Transverse colon (tissue), 4 donors: Measurements from ENCODE around the gene STIP1. TPM values are rescaled to one million over a fixed set of nuclear protein-coding genes. Genes with fewer than 3 reads are reported as not detected.

Source experiments
- DNase-seq: peaks from one replicate; pipeline ENCODE4 v3.0.0-alpha.2; 2019
- H3K27ac ChIP-seq, 4 donors: fragments of 200-600 bp; sonication (generic); 2 replicates each; pipeline ENCODE4 v1.5.1; 2016 to 2018; ENCODE audit warnings: inconsistent platforms in 4 of 4
- H3K27me3 ChIP-seq: fragments of 200-600 bp; sonication (generic); 2 replicates; pipeline ENCODE4 v1.5.1; 2017; ENCODE audit warnings: inconsistent platforms
- H3K36me3 ChIP-seq, 4 donors: fragments of 200-600 bp; sonication (generic); 2 replicates each; pipeline ENCODE4 v1.5.1; 2017 to 2019; ENCODE audit warnings: inconsistent platforms in 4 of 4
- H3K4me1 ChIP-seq, 4 donors: fragments of 200-600 bp; sonication (generic); 2 replicates each; pipeline ENCODE4 v1.5.1; 2017 to 2020; ENCODE audit warnings: inconsistent platforms in 4 of 4
- H3K4me3 ChIP-seq, 4 donors: fragments of 200-600 bp; sonication (generic); 1 replicate in 1 of 4; 2 replicates in 3 of 4; pipeline versions ENCODE4 v1.5.1 to v1.6.1; 2017 to 2019; ENCODE audit warnings: inconsistent platforms in 4 of 4
- H3K9me3 ChIP-seq, 2 donors: fragments of 200-600 bp; sonication (generic); 2 replicates each; pipeline ENCODE4 v1.5.1; 2017 to 2019; ENCODE audit warnings: inconsistent platforms in 2 of 2
- EP300 ChIP-seq: sonication (generic); formaldehyde crosslinking; IDR thresholded peaks from one replicate; pipeline ENCODE4 v1.6.1; 2017; ENCODE audit warnings: antibody characterized with exemption, low read depth
- POLR2A ChIP-seq: fragments of 450-650 bp; IDR thresholded peaks from one replicate; pipeline ENCODE4 v1.6.1; 2016; ENCODE audit warnings: antibody characterized with exemption, mild to moderate bottlenecking, moderate library complexity
- POLR2AphosphoS5 ChIP-seq, 3 donors: sonication (generic); formaldehyde crosslinking; IDR thresholded peaks; one replicate each; pipeline ENCODE4 v1.6.1; 2016; ENCODE audit warnings: antibody characterized with exemption in 3 of 3
- WGBS, 2 donors: methylation state at CpG; one replicate each; pipeline ENCODE4 v1.1.5; 2018; ENCODE audit warnings: low coverage in 1 of 2; 5-methylcytosine and 5-hydroxymethylcytosine counted together
- in situ Hi-C, 4 donors: fragments of 200-750 bp; cut with MboI; loops; one replicate each; pipeline versions ENCODE4 v1.15.0 to v1.15.1; 2017; ENCODE audit warnings: low sequenced_read_pairs in 3 of 4, low pct_ligation_motif_present in 1 of 4, low pct_unique_long_range_greater_than_20kb in 1 of 4
- intact Hi-C: fragments of 100-400 bp; cut with DNase I; formaldehyde crosslinking; loops from one replicate; pipeline ENCODE4 v1.15.1; 2023; ENCODE audit warnings: low total_unique reads
- total RNA-seq, 4 donors: library from RNA; depleted of rRNA; stranded (reverse); fragments of >200 nt; gene quantifications; one replicate each; pipeline ENCODE4 v1.1.0, GENCODE V29; 2016
- TF ChIP-seq, protein P1 (sequence below), 5 experiments: fragments of 200-600 bp in 3 of 5; fragments of 450-650 bp in 2 of 5; sonication (generic) in 3 of 5; IDR thresholded peaks; 1 replicate in 2 of 5; 2 replicates in 3 of 5; pipeline ENCODE4 v1.5.1; 2016 to 2017; ENCODE audit warnings: antibody characterized with exemption in 5 of 5, inconsistent platforms in 3 of 5, mild to moderate bottlenecking in 2 of 5, moderate library complexity in 1 of 5

Gene STIP1
- total RNA-seq, 4 donors from 2014 or later, result 45.3 to 181 (median 65.9) TPM

DNA sequence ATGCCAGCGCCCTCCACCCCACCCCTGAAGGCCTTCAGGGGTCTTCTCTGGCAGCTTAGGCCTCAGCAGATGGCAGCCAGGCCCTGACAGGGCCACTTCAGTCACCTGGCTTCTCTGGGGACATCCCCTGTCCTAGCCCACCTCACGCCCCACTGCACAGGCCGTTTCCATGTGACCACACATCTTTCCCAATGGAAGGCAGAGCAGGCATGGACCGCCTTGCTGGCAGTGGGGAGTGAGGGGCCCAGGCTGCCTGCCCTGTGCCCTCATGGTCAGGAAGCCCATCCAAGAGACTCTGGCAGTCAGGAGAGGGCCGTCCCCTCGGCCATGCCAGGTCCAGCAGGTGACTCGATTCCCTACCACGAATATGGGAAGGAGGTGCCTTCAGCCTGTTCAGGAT is 45.9 kb upstream of the STIP1 start:
- Histone ChIP-seq H3K27ac (no peak overlapping the region), H3K27me3 (no peaks in the 10 kb centered on the region), H3K9me3 (no peaks in the 10 kb centered on the region), H3K4me1 (no peaks in the 10 kb centered on the region), H3K4me3 (no peak overlapping the region), H3K36me3 (no peaks in the 10 kb centered on the region)
- TF ChIP-seq POLR2A, result no peak
- TF ChIP-seq, protein P1, sequence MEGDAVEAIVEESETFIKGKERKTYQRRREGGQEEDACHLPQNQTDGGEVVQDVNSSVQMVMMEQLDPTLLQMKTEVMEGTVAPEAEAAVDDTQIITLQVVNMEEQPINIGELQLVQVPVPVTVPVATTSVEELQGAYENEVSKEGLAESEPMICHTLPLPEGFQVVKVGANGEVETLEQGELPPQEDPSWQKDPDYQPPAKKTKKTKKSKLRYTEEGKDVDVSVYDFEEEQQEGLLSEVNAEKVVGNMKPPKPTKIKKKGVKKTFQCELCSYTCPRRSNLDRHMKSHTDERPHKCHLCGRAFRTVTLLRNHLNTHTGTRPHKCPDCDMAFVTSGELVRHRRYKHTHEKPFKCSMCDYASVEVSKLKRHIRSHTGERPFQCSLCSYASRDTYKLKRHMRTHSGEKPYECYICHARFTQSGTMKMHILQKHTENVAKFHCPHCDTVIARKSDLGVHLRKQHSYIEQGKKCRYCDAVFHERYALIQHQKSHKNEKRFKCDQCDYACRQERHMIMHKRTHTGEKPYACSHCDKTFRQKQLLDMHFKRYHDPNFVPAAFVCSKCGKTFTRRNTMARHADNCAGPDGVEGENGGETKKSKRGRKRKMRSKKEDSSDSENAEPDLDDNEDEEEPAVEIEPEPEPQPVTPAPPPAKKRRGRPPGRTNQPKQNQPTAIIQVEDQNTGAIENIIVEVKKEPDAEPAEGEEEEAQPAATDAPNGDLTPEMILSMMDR (IDR thresholded peaks at IDR 0.05), result no peak
- no peak for TF ChIP-seq POLR2AphosphoS5 (IDR thresholded peaks at IDR 0.05)
- no peak for TF ChIP-seq EP300
- in situ Hi-C loops, result loop anchor here in 3 of 4 donors (10.0 kb wide), 2 partner anchors 135 to 145 kb away; no protein-coding TSS in a partner anchor
- 94% methylated on average over 8 of the region's 8 CpGs; no CpG with 5 or more reads in 1 of the 2 donors for WGBS, 2 donors
- DNase-seq, result no peak
- intact Hi-C loops, result no loop called here

- H3K4me1 ChIP-seq, result peaks cover 0 to 4% (median 0%) of the 10 kb centered on the region in 4 donors
- TF ChIP-seq POLR2A (no peak), POLR2AphosphoS5 (IDR thresholded peaks at IDR 0.05) (no peak), EP300 (no peak)
- TF ChIP-seq, protein P1 (IDR thresholded peaks at IDR 0.05), result no peak
- in situ Hi-C loops, result loop anchor here in 3 of 4 donors (10.0 kb wide), 2 partner anchors 136 to 146 kb away; no protein-coding TSS in a partner anchor
- peak overlapping the region in 1 of 4 donors; percentile 41 for H3K27ac ChIP-seq
- H3K27me3 ChIP-seq, result no peaks in the 10 kb centered on the region
- no peak overlapping the region for H3K4me3 ChIP-seq
- DNase-seq, result no peak
- no peaks in the 10 kb centered on the region for H3K36me3 ChIP-seq
- intact Hi-C loops, result no loop called here
- 85% methylated on average over 20 of the region's 21 CpGs; no CpG with 5 or more reads in 1 of the 2 donors for WGBS, 2 donors
- H3K9me3 ChIP-seq, result no peaks in the 10 kb centered on the region
Measured at GRCh38 chr11:64141081-64141783, 44.7 kb upstream of the STIP1 start.

DNA sequence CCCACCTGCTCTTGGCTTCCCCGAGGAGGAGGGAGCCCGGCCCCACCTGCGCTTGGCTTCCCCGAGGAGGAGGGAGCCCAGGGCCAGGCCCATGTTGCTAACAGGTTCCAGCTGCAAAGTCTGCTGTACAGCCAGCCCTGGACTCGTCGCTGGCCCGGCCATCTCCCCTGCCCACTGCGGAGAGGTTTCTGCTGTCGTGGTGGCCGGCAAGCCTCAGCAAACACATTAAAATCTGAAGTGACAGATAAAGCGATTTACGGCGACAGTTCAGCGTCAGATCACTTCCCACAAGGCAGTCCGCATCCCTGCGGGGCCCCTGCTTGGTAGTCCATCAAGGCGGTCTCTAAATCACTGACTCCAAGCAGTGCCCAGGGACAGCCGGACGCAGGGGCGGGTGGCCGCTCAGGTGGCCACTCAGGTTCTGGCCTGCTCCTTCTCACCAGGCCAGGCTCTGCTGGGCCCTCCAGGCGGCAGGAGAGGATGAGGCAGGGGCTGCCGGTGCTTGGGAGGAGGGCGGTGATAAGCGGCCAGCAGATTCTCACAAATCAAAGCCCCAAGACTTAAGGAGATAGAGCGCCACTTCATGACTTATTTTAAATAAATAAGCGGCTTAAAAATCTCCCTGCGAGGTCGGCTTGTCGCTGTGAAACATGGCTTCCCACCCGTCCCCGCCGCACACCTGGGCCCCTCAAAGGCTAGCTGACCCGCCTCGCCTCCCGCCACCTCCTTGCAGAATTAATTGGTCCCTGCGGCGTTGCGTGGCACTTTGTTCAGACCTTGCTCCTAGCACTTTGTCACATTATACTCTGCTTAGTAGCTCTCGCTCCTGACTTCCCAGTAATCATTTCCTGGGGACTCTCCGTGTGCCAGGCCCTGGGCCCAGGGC is 41.1 kb upstream of the STIP1 start:
- no peaks in the 10 kb centered on the region for H3K9me3 ChIP-seq
- H3K4me1 ChIP-seq, result peaks cover 4 to 20% (median 10%) of the 10 kb centered on the region in 4 donors
- H3K4me3 ChIP-seq, result no peak overlapping the region
- in situ Hi-C loops (loop anchor here in 3 of 4 donors (10.0 kb wide), 2 partner anchors 140 to 150 kb away; no protein-coding TSS in a partner anchor), intact Hi-C loops (loop anchor here (5.0 kb wide), 3 partner anchors 48 to 308 kb away; partner anchors contain the start of genes FLRT1 and MARK2)
- WGBS, 2 donors, result 83 to 93% methylated on average over 8 to 41 of the region's 41 CpGs
- TF ChIP-seq EP300 (no peak), POLR2A (no peak), POLR2AphosphoS5 (IDR thresholded peaks at IDR 0.05) (no peak)
- TF ChIP-seq, protein P1 (IDR thresholded peaks at IDR 0.05), result no peak
- no peak for DNase-seq
- no peaks in the 10 kb centered on the region for H3K27me3 ChIP-seq
- no peak overlapping the region for H3K27ac ChIP-seq
- no peaks in the 10 kb centered on the region for H3K36me3 ChIP-seq
